HG02678 (cell line): ENCODE data around the gene KRT9.
"Not testable (repeated sequence)": the region's sequence is repeated elsewhere in the genome, so short reads cannot be mapped to it uniquely, and the experiment has no call there.

Experiments
- ATAC-seq: cut with Tn5 transposase; IDR thresholded peaks from one replicate; pipeline ENCODE4 v1.9.1; 2021; ENCODE audit warnings: mild to moderate bottlenecking, moderate library complexity; ENCODE audit not compliant: unreplicated experiment

Gene KRT9

DNA sequence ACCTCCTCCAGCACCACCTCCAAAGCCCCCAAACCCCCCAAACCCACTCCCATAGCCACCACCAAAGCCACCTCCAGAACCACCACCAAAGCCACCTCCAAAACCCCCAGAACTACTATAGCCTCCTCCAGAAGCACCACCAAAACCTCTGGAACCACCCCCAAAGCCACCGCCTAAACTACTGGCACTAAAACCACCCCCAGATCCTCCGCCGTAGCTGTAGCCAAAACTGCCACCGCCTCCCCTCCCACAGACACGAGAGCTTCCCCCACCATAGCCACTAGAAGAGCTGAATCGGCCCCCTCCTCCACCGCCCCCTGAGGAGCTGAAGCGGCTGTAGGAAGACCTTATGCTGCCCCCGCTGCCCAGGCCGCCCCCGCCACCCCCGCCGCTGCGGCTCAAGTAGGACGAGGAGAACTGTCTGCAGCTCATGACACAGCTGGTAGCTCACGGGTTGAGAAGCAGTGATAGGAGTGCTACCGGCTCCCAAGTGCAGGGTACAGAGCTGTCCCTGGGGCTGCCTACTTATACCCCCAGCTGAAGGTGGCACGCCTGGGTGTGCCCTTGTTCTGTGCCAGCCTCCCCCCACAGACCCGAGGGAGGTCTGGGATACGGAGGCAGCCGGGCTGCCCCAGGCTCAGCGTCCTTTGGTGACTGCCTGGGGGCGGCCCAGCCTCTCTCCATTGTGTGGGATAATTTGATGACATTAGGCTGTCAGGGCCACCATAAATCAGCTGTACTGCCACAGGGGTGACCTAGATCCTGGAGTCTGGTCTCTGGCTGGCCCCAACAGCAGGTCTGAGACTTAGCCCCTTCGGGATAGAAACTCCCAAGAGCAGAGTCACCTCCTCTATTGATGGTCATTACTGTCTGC, at the start of gene KRT9:
TSS of gene KRT9 (minus strand) at position 499 of the 874 bp plus-strand sequence. CDS start at position 432, 67 bp downstream.
- ATAC-seq = no peak

- not testable (repeated sequence) for ATAC-seq
Measured at GRCh38 chr17:41621435-41621817, 49.6 kb upstream of the KRT9 start.

- ATAC-seq = no peak
Measured at GRCh38 chr17:41620583-41621434, 49.0 kb upstream of the KRT9 start.

DNA sequence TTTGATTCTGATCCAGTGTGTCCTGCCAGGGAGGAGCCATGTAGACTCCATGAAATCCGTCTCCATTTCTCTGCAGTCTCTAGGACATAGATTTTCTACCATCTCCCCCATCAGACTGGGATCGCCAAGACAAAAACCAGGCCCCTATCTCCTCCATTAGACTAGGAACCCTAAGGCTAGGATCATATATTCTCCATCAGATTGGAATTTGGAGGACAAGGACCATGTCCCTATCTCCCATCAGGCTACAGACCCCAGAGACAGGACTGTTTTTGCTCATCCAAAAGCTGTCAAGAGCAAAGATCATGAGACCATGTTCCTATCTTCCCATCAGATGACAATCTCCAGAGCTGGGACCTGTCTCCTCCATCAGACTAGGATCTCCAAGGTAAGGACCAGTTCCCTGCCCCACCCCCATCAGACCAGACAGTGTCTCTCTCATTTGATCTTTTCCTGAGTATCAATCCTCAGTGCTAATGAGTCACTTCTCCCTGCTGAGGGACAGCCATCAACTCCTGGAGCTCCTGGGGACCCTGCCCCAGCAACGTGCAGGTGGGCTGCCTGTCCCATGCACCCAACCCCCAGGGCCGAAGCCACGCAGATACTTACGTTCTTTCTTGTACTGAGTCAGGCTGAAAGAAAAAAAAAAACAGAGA, 48.2 kb upstream of the KRT9 start:
- ATAC-seq = not testable (repeated sequence)

- ATAC-seq = no peak
Measured at GRCh38 chr17:41619036-41619926, 47.4 kb upstream of the KRT9 start.

GRCh38 chr17:41618341-41619035, 46.6 kb upstream of the KRT9 start:
- no peak for ATAC-seq

DNA sequence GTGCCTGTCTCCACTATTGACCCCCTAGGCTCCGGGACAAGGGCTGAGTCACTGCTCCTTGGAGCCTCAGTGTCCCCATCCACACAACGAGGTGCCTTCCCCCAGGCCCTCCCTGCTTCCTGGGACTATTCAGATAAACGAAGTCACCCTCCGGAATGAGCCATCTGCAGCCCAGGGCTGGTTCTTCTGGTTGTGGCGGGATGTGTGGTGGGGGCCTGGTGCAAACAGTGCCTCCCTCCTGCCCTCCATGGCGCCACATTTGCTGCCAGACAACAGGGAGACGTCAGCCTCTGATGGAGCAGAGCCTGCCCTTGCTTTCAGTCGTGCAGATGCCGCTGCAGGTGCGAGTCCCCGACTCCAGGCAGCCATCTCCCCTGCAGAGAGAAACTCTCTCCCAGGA, 45.8 kb upstream of the KRT9 start:
- no peak for ATAC-seq

- ATAC-seq = no peak
Measured at GRCh38 chr17:41617136-41617535, 45.3 kb upstream of the KRT9 start.

DNA sequence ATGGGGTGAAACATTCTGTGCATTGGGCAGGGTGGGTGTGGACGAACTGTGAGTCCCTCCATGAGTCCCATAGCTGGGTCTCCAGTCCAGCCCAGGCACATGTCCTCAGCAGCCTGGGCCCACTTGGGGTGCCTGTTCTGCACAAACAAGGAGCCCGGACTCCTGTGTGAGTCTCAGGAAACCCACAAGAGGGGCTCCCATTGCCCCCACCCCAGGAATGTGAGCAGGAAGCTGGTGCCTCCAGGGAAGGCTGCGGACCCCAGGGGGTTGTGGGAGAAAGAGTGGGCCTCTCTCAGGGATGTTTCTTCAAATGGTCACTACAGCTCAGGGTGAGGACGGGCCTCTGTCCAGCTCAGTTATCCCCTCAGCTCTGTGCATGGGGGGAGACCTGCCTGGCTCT, 44.6 kb upstream of the KRT9 start:
- not testable (repeated sequence) for ATAC-seq

GRCh38 chr17:41615454-41615853, 43.6 kb upstream of the KRT9 start:
- no peak for ATAC-seq

- not testable (repeated sequence) for ATAC-seq
Measured at GRCh38 chr17:41614767-41615166, 42.9 kb upstream of the KRT9 start.

DNA sequence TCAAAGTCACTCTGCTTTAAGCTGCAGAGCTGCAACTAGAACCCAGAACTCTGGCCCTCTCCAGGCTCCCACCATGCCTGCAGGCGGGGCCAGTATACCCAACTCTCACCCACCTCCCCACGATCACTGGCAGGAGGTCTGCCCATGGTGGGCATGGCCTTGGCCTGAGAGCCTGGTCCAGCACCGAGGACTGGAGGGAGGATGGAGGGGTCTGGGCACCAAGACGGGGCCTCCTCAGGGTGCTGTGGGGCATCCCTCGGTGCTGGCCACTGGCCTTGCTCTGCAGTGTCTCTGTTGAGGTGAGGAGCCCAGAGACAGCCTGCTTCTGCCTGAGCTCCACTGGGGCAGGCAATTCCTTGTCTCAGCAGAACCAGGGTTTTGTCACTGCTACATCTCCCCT, 42.2 kb upstream of the KRT9 start:
- ATAC-seq = no peak

- ATAC-seq = no peak
Measured at GRCh38 chr17:41613277-41614082, 41.6 kb upstream of the KRT9 start.

DNA sequence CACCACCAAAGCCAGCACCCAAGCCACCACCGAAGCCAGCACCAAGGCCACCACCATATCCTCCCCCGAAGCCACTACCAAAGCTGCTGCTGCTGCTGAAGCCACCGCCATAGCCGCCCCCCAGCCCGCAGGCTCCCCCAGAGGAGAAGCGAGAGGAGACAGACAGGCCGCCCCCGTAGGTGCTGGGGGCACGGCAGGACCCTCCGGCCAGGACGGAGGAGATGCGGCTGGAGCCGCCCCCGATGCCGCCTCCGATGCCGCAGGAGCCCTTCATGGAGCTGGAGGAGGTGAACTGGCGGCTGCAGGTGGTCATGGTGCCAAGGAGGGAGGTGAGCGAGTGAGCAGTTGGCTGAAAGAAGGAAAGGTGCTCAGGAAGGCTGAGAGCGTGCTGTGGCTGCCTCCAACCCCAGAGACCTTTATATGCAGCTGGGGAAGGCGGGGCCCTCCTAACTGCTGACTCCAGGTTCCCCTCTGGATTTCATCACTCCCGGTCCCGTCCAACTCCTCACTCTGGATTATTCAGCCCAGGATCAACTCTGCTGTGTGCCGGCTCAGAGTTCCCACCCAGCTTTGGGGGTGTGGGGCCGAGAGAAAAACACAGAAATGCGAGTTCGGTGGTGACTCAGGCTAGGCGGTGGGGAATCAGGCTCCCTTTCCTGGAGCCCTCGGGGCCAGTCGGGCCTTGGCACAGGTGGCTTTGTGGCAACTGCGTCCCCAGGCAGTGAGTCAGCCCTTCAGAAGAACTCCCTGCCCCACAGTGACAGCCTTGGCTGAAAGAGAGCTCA, 40.7 kb upstream of the KRT9 start, which contains the start of gene KRT16:
TSS of gene KRT16 (minus strand) at position 392 of the 785 bp plus-strand sequence. CDS start at position 313, 79 bp downstream.
- not testable (repeated sequence) for ATAC-seq

- no peak for ATAC-seq
Measured at GRCh38 chr17:41610965-41611640, 39.2 kb upstream of the KRT9 start.

DNA sequence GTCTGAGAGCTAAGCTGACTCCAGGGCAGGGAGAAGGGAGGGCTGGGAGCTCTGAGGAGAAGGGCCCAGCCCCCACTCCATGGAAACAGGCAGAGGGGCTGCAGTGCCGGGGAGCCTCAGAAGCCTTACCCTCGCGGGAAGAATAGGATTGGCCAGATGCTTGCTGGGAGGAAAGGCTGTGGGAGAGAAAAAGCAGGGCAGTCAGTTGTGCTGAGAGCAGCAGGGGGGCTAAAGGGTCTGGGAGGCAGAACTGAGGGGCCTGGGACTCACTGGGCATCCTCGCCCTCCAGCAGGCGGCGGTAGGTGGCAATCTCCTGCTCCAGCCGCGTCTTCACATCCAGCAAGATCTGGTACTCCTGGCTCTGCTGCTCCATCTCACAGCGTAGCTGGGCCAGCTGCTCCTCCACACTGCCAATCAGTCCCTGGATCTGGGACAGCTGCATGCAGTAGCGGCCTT, 38.2 kb upstream of the KRT9 start:
- not testable (repeated sequence) for ATAC-seq

GRCh38 chr17:41606930-41607329, 35.1 kb upstream of the KRT9 start:
- ATAC-seq = not testable (repeated sequence)
